Endothelial cell of umbilical vein (primary cell): Measurements from ENCODE around the gene DOLPP1. TPM values are rescaled to one million over a fixed set of nuclear protein-coding genes. Genes with fewer than 3 reads are reported as not detected.
"Not testable (repeated sequence)": the region's sequence is repeated elsewhere in the genome, so short reads cannot be mapped to it uniquely, and the experiment has no call there.

Source experiments
- BruUV-seq: library from RNA; stranded (reverse); fragments of 400-500 nt; replicated peaks from 2 replicates; lab custom pipeline; 2021; lab: Mats Ljungman, UMichigan
- CTCF ChIA-PET: fragments of 300-600, 350-600 bp; sonication (Branson Sonifier 250); formaldehyde crosslinking; loops from one replicate; lab custom pipeline; 2021; ENCODE audit warnings: antibody characterized with exemption, inconsistent platforms; lab: Charles Lee
- POLR2A ChIA-PET: fragments of 300-600, 350-600 bp; sonication (Branson Sonifier 250); formaldehyde crosslinking; loops from one replicate; lab custom pipeline; 2021; ENCODE audit warnings: antibody characterized with exemption, inconsistent platforms; lab: Charles Lee
- DNase-seq: peaks from one replicate; pipeline ENCODE4 v3.0.0-alpha.2; 2011; ENCODE audit warnings: low read depth, low spot score
- FAIRE-seq: peaks from 2 replicates; lab custom pipeline; 2011; peaks lifted over from hg19 to GRCh38; lab: Jason Lieb, UNC
- H2AFZ ChIP-seq: 2 replicates; pipeline ENCODE4 v1.6.0; 2012; ENCODE audit warnings: low read depth, low read length, control low read depth, inconsistent platforms
- H3K27ac ChIP-seq: 2 replicates; pipeline ENCODE4 v1.5.1; 2011; ENCODE audit warnings: low read depth, mild to moderate bottlenecking, control low read depth, low read length, moderate library complexity; ENCODE audit not compliant: insufficient read depth
- H3K27me3 ChIP-seq, 2 experiments: 2 replicates each; pipeline versions ENCODE4 v1.6.0 to v1.6.1; 2011; ENCODE audit warnings: low read length in 2 of 2, mixed read lengths in 1 of 2; ENCODE audit not compliant: control insufficient read depth in 2 of 2, insufficient read depth in 2 of 2
- H3K36me3 ChIP-seq, 2 experiments: 2 replicates in 1 of 2; 3 replicates in 1 of 2; pipeline ENCODE4 v1.5.1; 2011; ENCODE audit warnings: low read length in 2 of 2, mild to moderate bottlenecking in 1 of 2, moderate library complexity in 1 of 2; ENCODE audit not compliant: control insufficient read depth in 2 of 2, insufficient read depth in 2 of 2; ENCODE audit errors: extremely low read depth in 1 of 2
- H3K4me1 ChIP-seq: 3 replicates; pipeline ENCODE4 v1.5.1; 2011; ENCODE audit warnings: mild to moderate bottlenecking, low read length; ENCODE audit not compliant: control insufficient read depth, insufficient read depth; ENCODE audit errors: extremely low read depth
- H3K4me2 ChIP-seq: 2 replicates; pipeline ENCODE4 v1.6.1; 2011; ENCODE audit warnings: low read length, control low read depth, mixed read lengths; ENCODE audit not compliant: insufficient read depth
- H3K4me3 ChIP-seq, 3 experiments: fragments of 200-600 bp in 1 of 3; sonication (generic), shearing (Covaris generic) in 1 of 3; replicated peaks in 1 of 3; 2 replicates each; pipeline ENCODE4 v1.5.1; 2011 to 2016; ENCODE audit warnings: control low read depth in 3 of 3, low read length in 3 of 3, mild to moderate bottlenecking in 2 of 3, inconsistent platforms in 1 of 3, low read depth in 1 of 3, moderate library complexity in 1 of 3; ENCODE audit not compliant: insufficient read depth in 1 of 3
- H3K79me2 ChIP-seq: 2 replicates; pipeline ENCODE4 v1.6.0; 2012; ENCODE audit warnings: low read length, inconsistent platforms; ENCODE audit not compliant: control insufficient read depth, insufficient read depth
- H3K9ac ChIP-seq: replicated peaks from 2 replicates; pipeline ENCODE3; 2011; ENCODE audit warnings: low read length, control low read depth; ENCODE audit not compliant: insufficient read depth; ENCODE audit errors: extremely low read depth
- H3K9me1 ChIP-seq: replicated peaks from 3 replicates; pipeline ENCODE4 v1.6.0; 2011; ENCODE audit warnings: mild to moderate bottlenecking, low read length; ENCODE audit not compliant: control insufficient read depth, insufficient read depth; ENCODE audit errors: extremely low read depth
- H3K9me3 ChIP-seq: replicated peaks from 2 replicates; pipeline ENCODE4 v1.5.1; 2012; ENCODE audit warnings: low read length, inconsistent platforms; ENCODE audit not compliant: control insufficient read depth, insufficient read depth
- H4K20me1 ChIP-seq: replicated peaks from 2 replicates; pipeline ENCODE3; 2011; ENCODE audit warnings: mild to moderate bottlenecking, low read length; ENCODE audit not compliant: control insufficient read depth, insufficient read depth; ENCODE audit errors: extremely low read depth
- EZH2 ChIP-seq: IDR thresholded peaks from 2 replicates; pipeline ENCODE4 v1.6.1; 2012; ENCODE audit warnings: borderline replicate concordance, low read depth, mild to moderate bottlenecking, moderate library complexity, low read length, inconsistent platforms; ENCODE audit not compliant: severe bottlenecking
- FOS ChIP-seq: IDR thresholded peaks from 2 replicates; pipeline ENCODE4 v1.6.1; 2011; ENCODE audit warnings: mild to moderate bottlenecking, low read length, moderate library complexity, borderline replicate concordance; ENCODE audit not compliant: insufficient read depth
- GATA2 ChIP-seq: IDR thresholded peaks from 2 replicates; pipeline ENCODE4 v1.7.0; 2011; ENCODE audit warnings: low read depth, mild to moderate bottlenecking, moderate library complexity, mixed read lengths, low read length; ENCODE audit not compliant: insufficient read length, insufficient read depth
- JUN ChIP-seq: IDR thresholded peaks from 2 replicates; pipeline ENCODE4 v1.6.1; 2011; ENCODE audit warnings: borderline replicate concordance, low read depth; ENCODE audit not compliant: insufficient read length, insufficient read depth
- MYC ChIP-seq: IDR thresholded peaks from one replicate; pipeline ENCODE4 v1.6.1; 2011; ENCODE audit warnings: mild to moderate bottlenecking, low read depth, low read length
- POLR2A ChIP-seq: IDR thresholded peaks from 2 replicates; pipeline ENCODE4 v1.6.1; 2012; ENCODE audit warnings: low read depth, mild to moderate bottlenecking, control low read depth, low read length
- POLR2AphosphoS5 ChIP-seq: IDR thresholded peaks from 2 replicates; pipeline ENCODE4 v1.6.1; 2012; ENCODE audit warnings: low read depth, mild to moderate bottlenecking, control low read depth, low read length, moderate library complexity; ENCODE audit not compliant: insufficient read depth
- dilution Hi-C: fragments of 300-500 bp; cut with MboI; formaldehyde crosslinking; loops from one replicate; pipeline ENCODE4 v1.15.0; 2019; ENCODE audit warnings: low sequenced_read_pairs; ENCODE audit not compliant: extremely low pct_ligation_motif_present
- intact Hi-C: fragments of 100-400 bp; cut with micrococcal nuclease; formaldehyde crosslinking; loops from one replicate; pipeline ENCODE4 v1.10.0; 2022
- polyA plus RNA-seq, 4 experiments: library from polyadenylated mRNA; depleted of rRNA in 3 of 4; stranded (reverse) in 3 of 4; unstranded in 1 of 4; fragments of >200 nt; gene quantifications; 2 replicates each; pipeline versions ENCODE4 v1.2.1 to v1.2.3, GENCODE V29; 2011 to 2012; ENCODE audit warnings: missing spikeins in 1 of 4
- total RNA-seq: library from RNA; stranded (reverse); gene quantifications from 2 replicates; pipeline ENCODE4 v1.2.3, GENCODE V29; 2021
- TF ChIP-seq, protein P1 (sequence below): IDR thresholded peaks from 2 replicates; pipeline ENCODE4 v1.6.1; 2011; ENCODE audit not compliant: insufficient read depth, insufficient read length
- TF ChIP-seq, protein P2 (sequence below), 2 donors: IDR thresholded peaks; 1 replicate in 1 of 2; 2 replicates in 1 of 2; pipeline ENCODE4 v1.5.1; 2011; ENCODE audit warnings: low read length in 2 of 2, mild to moderate bottlenecking in 2 of 2, moderate library complexity in 2 of 2, control low read depth in 1 of 2, inconsistent platforms in 1 of 2, low read depth in 1 of 2; ENCODE audit not compliant: insufficient read depth in 1 of 2; ENCODE audit errors: extremely low read depth in 1 of 2

The DOLPP1 gene
- total and polyA plus RNA-seq, 2 donors (not counting 3 experiments of a cell fraction or from before 2014, with no cell fraction given): 17.7 to 28.3 TPM

- H3K79me2 ChIP-seq: peaks cover 9% of the 10 kb centered on the region
- FAIRE-seq: no peak
- H2AFZ ChIP-seq: no peak overlapping the region
- intact Hi-C loops: no loop called here
- dilution Hi-C loops: no loop called here
- peaks cover 2 to 26% of the 10 kb centered on the region in 2 experiments for H3K36me3 ChIP-seq
- no TSS peak for BruUV-seq
- H3K27ac ChIP-seq: no peak overlapping the region
- H4K20me1 ChIP-seq: no peaks in the 10 kb centered on the region
- ChIA-PET POLR2A (no interaction called here), CTCF (interaction anchor here (2.2 to 3.3 kb wide), 2 partner anchors 10 to 17 kb away, joined by 6 to 10 read pairs; no protein-coding TSS in a partner anchor)
- no peak overlapping the region for H3K4me2 ChIP-seq
- no peaks in the 10 kb centered on the region for H3K27me3 ChIP-seq
- H3K4me1 ChIP-seq: peaks cover 10% of the 10 kb centered on the region
- H3K4me3 ChIP-seq: no peak overlapping the region
- no peaks in the 10 kb centered on the region for H3K9me1 ChIP-seq
- no peak overlapping the region for H3K9ac ChIP-seq
- H3K9me3 ChIP-seq: no peaks in the 10 kb centered on the region
- DNase-seq: no peak
- TF ChIP-seq, protein P1, sequence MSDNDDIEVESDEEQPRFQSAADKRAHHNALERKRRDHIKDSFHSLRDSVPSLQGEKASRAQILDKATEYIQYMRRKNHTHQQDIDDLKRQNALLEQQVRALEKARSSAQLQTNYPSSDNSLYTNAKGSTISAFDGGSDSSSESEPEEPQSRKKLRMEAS: no peak
- no peak for TF ChIP-seq POLR2A
- no peak for TF ChIP-seq EZH2
- no peak for TF ChIP-seq MYC
- no peak for TF ChIP-seq FOS
- TF ChIP-seq JUN: no peak
- TF ChIP-seq, protein P2, sequence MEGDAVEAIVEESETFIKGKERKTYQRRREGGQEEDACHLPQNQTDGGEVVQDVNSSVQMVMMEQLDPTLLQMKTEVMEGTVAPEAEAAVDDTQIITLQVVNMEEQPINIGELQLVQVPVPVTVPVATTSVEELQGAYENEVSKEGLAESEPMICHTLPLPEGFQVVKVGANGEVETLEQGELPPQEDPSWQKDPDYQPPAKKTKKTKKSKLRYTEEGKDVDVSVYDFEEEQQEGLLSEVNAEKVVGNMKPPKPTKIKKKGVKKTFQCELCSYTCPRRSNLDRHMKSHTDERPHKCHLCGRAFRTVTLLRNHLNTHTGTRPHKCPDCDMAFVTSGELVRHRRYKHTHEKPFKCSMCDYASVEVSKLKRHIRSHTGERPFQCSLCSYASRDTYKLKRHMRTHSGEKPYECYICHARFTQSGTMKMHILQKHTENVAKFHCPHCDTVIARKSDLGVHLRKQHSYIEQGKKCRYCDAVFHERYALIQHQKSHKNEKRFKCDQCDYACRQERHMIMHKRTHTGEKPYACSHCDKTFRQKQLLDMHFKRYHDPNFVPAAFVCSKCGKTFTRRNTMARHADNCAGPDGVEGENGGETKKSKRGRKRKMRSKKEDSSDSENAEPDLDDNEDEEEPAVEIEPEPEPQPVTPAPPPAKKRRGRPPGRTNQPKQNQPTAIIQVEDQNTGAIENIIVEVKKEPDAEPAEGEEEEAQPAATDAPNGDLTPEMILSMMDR (IDR thresholded peaks at IDR 0.05; ENCODE audit: extremely low read depth in 1 of 2, insufficient read depth in 1 of 2, low read depth in 1 of 2, low read length in 2 of 2): no peak
- TF ChIP-seq POLR2AphosphoS5: no peak
- no peak for TF ChIP-seq GATA2
These were observed 41.2 kb downstream of the DOLPP1 start for GRCh38 chr9:129122133-129122532.

- Histone ChIP-seq H3K4me1 (peaks cover 16% of the 10 kb centered on the region), H3K36me3 (peaks cover 2 to 26% of the 10 kb centered on the region in 2 experiments)
- dilution Hi-C loops, FAIRE-seq, DNase-seq, POLR2A ChIA-PET, H3K9me3 ChIP-seq, H3K27ac ChIP-seq, H3K27me3 ChIP-seq, H3K9me1 ChIP-seq, intact Hi-C loops, H3K79me2 ChIP-seq, H3K9ac ChIP-seq, H3K4me2 ChIP-seq, BruUV-seq, H2AFZ ChIP-seq, H4K20me1 ChIP-seq, H3K4me3 ChIP-seq: not testable (repeated sequence)
- CTCF ChIA-PET: interaction anchor here (2.2 to 3.3 kb wide), 2 partner anchors 9 to 16 kb away, joined by 6 to 10 read pairs; no protein-coding TSS in a partner anchor
These were observed 42.1 kb downstream of the DOLPP1 start for GRCh38 chr9:129122976-129123375.
